ENCODE measurements around the gene NTRK2.

NTRK2 gene

GRCh38 chr9:84969084-84969483 lies 299.6 kb downstream of the NTRK2 start:
- no peak for DNase-seq
- no peak overlapping the region for H3K4me3 ChIP-seq (ENCODE audit: low read depth, low read length)
- TF ChIP-seq CTCF (IDR thresholded peaks at IDR 0.05; ENCODE audit: low read depth, low read length, missing control alignments) = no peak
- H3K36me3 ChIP-seq (replicated peaks) = no peaks in the 10 kb centered on the region
- in situ Hi-C loops (cut with HindIII; ENCODE audit: low pct_ligation_motif_present, low sequenced_read_pairs) = no loop called here
- H3K27me3 ChIP-seq (replicated peaks) = no peaks in the 10 kb centered on the region
- H3K27ac ChIP-seq = no peak overlapping the region

GRCh38 chr9:84969736-84970135 lies 300.2 kb downstream of the NTRK2 start:
- in situ Hi-C loops (cut with HindIII; ENCODE audit: low pct_ligation_motif_present, low sequenced_read_pairs) = no loop called here
- no peak overlapping the region for H3K27ac ChIP-seq
- TF ChIP-seq CTCF (IDR thresholded peaks at IDR 0.05; ENCODE audit: low read depth, low read length, missing control alignments) = no peak

GRCh38 chr9:84970432-84970831 lies 300.9 kb downstream of the NTRK2 start:
- no peak overlapping the region for H3K4me3 ChIP-seq (ENCODE audit: low read depth, low read length)
- H3K27ac ChIP-seq = no peak overlapping the region
- in situ Hi-C loops (cut with HindIII; ENCODE audit: low pct_ligation_motif_present, low sequenced_read_pairs) = no loop called here
- no peak for TF ChIP-seq CTCF (IDR thresholded peaks at IDR 0.05; ENCODE audit: low read depth, low read length, missing control alignments)
- H3K36me3 ChIP-seq (replicated peaks) = no peaks in the 10 kb centered on the region
- H3K27me3 ChIP-seq (replicated peaks) = no peaks in the 10 kb centered on the region
- peak; percentile 49 for DNase-seq

More at GRCh38 chr9:84969736-84970135, 300.2 kb downstream of the NTRK2 start:
- no peaks in the 10 kb centered on the region for H3K36me3 ChIP-seq (replicated peaks)
- no peak overlapping the region for H3K4me3 ChIP-seq (ENCODE audit: low read depth, low read length)
- no peak for DNase-seq
- no peaks in the 10 kb centered on the region for H3K27me3 ChIP-seq (replicated peaks)

- DNase-seq = no peak
- H3K4me3 ChIP-seq (ENCODE audit: low read depth, low read length) = no peak overlapping the region
- H3K27ac ChIP-seq = no peak overlapping the region
- TF ChIP-seq CTCF (IDR thresholded peaks at IDR 0.05; ENCODE audit: low read depth, low read length, missing control alignments) = no peak
- no peaks in the 10 kb centered on the region for H3K27me3 ChIP-seq (replicated peaks)
- H3K36me3 ChIP-seq (replicated peaks) = no peaks in the 10 kb centered on the region
- in situ Hi-C loops (cut with HindIII; ENCODE audit: low pct_ligation_motif_present, low sequenced_read_pairs) = no loop called here
Measured at GRCh38 chr9:84971571-84971970, 302.0 kb downstream of the NTRK2 start.

- no peak for TF ChIP-seq CTCF (IDR thresholded peaks at IDR 0.05; ENCODE audit: low read depth, low read length, missing control alignments)
- H3K36me3 ChIP-seq (replicated peaks) = no peaks in the 10 kb centered on the region
- H3K4me3 ChIP-seq (ENCODE audit: low read depth, low read length) = no peak overlapping the region
- no peaks in the 10 kb centered on the region for H3K27me3 ChIP-seq (replicated peaks)
- H3K27ac ChIP-seq = no peak overlapping the region
- no peak for DNase-seq
- in situ Hi-C loops (cut with HindIII; ENCODE audit: low pct_ligation_motif_present, low sequenced_read_pairs) = no loop called here
Measured at GRCh38 chr9:84974258-84974657, 304.7 kb downstream of the NTRK2 start.

- Histone ChIP-seq H3K4me3 (ENCODE audit: low read depth, low read length) (no peak overlapping the region), H3K27me3 (replicated peaks) (no peaks in the 10 kb centered on the region), H3K36me3 (replicated peaks) (no peaks in the 10 kb centered on the region), H3K27ac (no peak overlapping the region)
- in situ Hi-C loops (cut with HindIII; ENCODE audit: low pct_ligation_motif_present, low sequenced_read_pairs) = no loop called here
- TF ChIP-seq CTCF (IDR thresholded peaks at IDR 0.05; ENCODE audit: low read depth, low read length, missing control alignments) = no peak
- DNase-seq = no peak
Measured at GRCh38 chr9:84974855-84975254, 305.3 kb downstream of the NTRK2 start.
